Ovary (tissue), 3 donors: Measurements from ENCODE around the gene CWC27.

ENCODE experiments used
- CTCF ChIP-seq, 3 donors: fragments of 450-650 bp in 2 of 3; fragments of 200-600 bp in 1 of 3; IDR thresholded peaks; one replicate each; pipeline versions ENCODE4 v1.5.1 to v1.8.0; 2016 to 2022; ENCODE audit warnings: antibody characterized with exemption in 3 of 3, mild to moderate bottlenecking in 1 of 3
- EP300 ChIP-seq: sonication (generic); formaldehyde crosslinking; IDR thresholded peaks from one replicate; pipeline ENCODE4 v1.6.1; 2017; ENCODE audit warnings: antibody characterized with exemption
- POLR2A ChIP-seq: fragments of 450-650 bp; IDR thresholded peaks from one replicate; pipeline ENCODE4 v1.6.1; 2017; ENCODE audit warnings: antibody characterized with exemption, mild to moderate bottlenecking, moderate library complexity
- donor health status: DM: no; HTN: no; CAD: no.

- TF ChIP-seq POLR2A: no peak
- TF ChIP-seq CTCF (IDR thresholded peaks at IDR 0.05): no peak
- no peak for TF ChIP-seq EP300
Observed at GRCh38 chr5:65037831-65038815, 269.4 kb downstream of the CWC27 start.
